NCI-H2196 treated with DMSO at 0.1 percent for 48 hours (cell line): ENCODE data around the gene FCRLB.
"Not testable (repeated sequence)": the region's sequence is repeated elsewhere in the genome, so short reads cannot be mapped to it uniquely, and the experiment has no call there.

ENCODE experiments used
- DNase-seq: peaks from one replicate; lab custom pipeline; 2025; ENCODE audit not compliant: unreplicated experiment; lab: John Stamatoyannopoulos, UW

Gene FCRLB

DNA sequence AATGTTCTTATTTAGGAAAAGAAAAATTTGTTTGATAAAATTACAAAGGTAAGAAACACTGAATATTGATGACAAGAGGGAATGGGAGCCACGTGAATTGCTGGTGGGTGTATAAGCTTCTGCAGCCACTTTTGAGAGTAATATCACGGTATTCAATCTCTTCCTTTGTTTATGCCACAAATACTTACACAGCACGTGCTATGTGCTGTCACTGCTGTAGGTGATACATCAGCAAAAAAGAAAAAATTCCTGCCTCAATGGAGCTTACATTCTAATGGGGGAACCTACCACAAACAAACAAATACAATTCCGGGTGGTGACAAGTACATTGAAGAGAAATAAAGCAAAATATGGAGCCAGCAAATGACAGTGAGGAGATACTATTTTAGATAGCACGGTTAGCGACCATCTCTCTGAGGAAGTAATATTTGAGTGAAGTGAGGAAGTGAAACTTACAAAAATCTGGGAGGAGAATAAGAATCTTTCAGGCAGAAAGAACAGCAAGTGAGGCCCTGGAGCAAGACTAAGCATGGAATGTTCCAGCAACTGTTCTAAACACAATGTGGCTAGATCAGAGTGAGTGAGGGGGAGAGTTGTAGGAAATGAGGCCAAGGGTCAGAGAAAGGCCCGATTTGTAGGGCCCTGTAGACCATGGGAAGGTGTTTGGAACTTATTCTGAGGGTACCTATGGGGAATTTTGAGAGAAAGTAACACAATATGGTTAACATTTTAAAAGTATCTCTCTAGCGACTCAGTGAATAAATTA lies 2.6 kb upstream of the FCRLB start:
- no peak for DNase-seq

GRCh38 chr1:161719325-161719611 lies 2.1 kb upstream of the FCRLB start:
- no peak for DNase-seq

DNA sequence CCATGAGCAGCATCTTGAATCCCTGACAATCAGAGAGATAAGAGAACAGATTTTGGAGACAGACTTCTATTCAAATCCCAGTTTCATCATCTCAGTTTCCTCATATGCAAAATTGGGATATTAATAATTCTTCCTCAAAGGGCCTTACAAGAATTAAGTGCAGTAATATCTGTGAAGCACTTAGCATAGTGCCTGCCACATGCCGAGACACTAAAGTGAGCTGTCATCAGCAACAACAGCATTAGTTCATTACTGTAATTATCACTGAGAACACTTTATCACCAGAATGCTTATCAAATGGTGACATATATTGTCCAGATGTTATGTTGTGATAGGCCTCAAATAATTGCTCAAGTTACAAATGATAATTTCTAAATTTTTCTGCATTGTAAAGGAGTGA lies 922 bp upstream of the FCRLB start:
- DNase-seq: no peak

- DNase-seq: no peak
Measured at GRCh38 chr1:161721738-161722343, 497 bp downstream of the FCRLB start.

DNA sequence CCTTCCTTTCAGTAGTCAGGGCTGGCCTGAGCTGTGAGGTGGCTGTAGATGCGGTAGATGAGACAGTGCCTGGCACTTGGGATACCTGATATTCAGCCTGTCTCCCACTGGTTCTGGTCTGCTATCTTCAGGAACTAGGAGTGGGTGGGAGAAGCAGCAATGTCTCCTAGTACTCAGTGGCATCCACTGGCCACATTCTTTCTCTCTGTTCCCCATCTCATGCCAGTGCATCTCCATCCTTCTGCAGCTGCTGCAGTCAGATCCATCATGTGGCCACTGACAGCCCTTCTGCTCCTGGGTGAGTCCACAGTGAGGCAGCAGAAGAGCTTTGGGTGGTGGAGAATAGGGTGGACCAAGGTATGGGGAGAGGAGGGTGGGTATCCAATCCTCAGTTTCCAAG lies 1.1 kb downstream of the FCRLB start:
- no peak for DNase-seq

DNA sequence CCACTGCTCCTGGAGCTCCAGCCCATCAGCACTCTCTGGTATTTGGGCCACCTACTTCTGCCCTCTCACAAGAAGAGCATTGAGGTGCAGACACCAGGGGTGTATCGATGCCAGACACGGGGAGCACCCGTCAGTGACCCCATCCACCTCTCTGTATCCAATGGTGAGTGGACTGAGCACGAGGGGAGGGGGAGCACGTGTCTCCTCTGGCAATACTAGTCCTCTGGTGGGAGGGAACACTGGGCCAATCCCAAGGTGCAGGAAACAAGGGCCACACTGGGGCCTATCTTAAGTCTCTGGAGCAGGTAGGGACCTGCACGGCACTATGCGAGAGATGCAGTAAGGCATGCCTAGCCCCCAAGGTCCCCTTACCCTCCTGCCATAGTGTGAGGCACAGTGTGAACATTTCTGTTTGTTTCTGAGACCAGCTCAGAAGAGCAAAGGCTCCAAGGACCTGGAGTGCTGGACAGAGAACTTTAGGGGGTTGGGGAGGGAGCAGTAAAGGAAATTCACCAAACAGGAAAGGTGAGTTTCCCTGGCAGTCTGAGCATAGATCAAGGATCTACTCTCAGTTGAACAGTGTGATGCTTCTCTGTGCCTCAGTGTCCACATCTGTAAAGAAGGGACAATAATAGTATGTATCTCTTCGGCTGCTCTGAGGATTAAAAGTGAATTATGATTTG lies 2.3 kb downstream of the FCRLB start:
- no peak for DNase-seq

- not testable (repeated sequence) for DNase-seq
Measured at GRCh38 chr1:161725258-161725907, 4.0 kb downstream of the FCRLB start.

DNA sequence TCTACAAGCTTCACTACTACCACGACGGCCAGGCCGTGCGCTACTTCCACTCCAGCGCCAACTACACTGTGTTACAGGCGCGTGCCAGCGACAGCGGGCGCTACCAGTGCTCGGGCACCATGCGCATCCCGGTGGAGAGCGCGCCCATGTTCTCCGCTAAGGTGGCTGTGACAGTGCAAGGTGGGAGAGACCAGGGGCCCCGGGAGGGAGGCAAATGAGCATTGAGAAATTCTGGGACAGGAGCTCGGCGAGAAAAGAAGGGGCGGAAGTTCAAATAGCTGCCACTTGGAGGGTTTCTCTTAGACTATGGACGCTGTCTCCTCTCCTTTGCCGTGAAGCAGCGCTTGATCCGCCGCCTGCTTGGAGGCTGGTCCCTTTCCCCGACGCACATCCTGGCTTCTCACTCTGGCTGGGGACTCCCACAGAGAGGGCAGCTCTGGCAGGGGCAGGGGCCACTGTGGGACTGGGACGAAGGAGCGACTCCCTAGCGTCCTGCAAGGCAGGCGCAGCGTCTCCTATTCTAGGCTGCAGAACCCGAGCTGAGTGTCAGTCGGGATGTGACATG lies 4.6 kb downstream of the FCRLB start:
- no peak for DNase-seq

DNA sequence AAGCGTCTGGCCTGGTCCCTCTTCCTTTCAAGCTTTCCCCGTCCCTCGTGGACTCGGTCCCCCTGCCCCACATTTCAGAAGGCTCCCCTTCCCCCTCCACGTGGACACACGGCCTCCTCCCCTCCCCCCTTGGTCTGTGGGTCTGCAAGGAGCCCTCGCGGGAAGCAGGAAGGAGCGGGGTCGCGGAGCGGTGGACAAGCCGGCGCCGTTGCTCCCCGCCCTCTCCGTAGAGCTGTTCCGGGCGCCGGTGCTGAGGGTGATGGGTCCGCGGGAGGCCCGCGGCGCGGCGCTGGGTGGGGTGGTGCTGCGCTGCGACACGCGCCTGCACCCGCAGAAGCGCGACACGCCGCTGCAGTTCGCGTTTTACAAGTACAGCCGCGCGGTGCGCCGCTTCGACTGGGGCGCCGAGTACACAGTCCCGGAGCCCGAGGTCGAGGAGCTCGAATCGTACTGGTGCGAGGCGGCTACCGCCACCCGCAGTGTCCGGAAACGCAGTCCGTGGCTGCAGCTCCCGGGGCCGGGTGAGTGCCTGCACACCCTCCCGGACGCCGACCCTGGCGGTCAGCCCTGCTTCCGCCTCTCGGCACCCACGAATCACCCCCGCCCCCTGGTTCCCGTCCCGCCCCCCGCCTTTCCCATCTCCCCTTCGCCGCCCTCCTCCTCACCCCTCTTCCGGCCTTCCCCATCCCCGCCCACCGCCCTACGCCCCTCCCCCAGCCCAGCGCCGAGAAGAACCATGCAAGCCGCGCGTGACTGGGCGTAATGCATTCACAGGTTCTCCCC lies 5.3 kb downstream of the FCRLB start:
- peak; percentile 29 for DNase-seq

GRCh38 chr1:161727256-161727924 lies 6.0 kb downstream of the FCRLB start:
- DNase-seq: no peak

GRCh38 chr1:161728376-161729226 lies 7.3 kb downstream of the FCRLB start:
- DNase-seq: no peak

DNA sequence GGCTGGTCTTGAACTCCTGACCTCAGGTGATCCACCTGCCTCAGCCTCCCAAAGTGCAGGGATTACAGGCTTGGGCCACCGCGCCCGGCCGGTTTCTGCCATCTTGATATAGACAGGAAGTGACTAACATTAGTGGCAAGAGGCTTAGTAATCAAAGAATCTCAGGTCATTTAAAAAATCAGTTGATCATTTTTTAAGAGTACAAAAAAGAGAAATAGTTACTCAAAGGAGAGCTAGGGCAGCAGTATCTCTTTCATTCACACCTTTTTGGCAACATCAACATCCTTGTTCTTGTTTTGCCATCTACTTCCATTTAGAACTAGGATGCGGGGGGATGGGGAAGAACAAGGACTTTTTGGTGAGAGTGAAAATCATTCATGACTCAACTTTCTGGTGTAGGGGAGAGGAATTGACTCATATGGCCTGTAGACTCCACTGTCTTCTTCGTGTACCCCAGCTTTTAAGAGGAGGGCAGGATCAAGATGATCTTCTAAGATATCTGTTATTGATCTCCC lies 8.8 kb downstream of the FCRLB start:
- no peak for DNase-seq

DNA sequence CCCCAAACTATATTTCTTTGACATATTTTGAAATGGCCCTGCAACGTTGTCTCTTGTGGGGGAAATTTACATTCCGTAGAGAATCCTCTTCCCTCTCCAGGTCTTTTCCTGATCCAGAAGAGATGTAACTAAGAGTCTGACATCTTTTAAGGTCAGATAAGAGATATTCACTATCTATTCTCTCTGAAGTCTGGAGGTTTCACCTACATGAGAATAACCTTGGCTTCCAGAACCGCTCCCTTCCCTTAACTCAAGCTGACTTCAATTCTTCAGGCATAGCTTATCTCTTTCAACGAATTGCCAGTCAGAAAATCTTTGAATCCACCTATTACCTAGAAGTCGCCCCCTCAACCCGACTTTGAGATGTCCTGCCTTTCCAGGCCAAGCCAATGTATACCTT lies 9.9 kb downstream of the FCRLB start:
- no peak for DNase-seq

DNA sequence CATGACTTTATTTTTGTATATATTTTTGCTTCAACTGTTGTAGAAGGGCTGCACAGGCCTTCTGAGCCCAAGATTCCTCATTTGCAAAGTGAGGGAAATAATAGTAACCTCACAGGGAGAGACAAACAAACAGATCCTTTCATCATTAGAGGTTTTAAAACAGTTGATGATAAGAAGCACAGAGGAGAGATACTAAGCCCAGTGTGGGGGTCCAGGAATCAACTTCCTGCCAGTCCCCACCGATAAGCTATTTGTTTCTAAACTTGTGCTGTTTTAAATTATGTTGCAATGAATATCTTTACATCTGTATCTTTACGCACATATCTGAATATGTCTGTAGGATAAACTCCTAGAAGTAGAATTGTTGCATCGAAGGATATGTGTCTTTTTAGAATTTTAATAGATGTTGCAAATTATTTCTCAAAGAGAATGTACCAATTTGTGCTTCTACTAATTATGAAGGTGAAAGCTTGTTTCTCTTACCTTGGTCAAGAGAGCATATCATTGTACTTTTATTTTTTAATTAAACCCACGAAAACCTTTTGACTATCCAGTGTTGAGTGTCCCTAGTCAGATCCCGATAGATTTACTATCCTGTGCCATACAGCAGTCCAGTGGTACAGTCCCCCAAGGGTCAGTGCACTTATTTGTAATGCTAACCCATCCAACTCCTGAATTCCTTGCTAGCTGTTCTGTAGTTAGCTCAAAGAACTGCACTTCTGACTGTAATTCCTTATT lies 10.8 kb downstream of the FCRLB start:
- no peak for DNase-seq

GRCh38 chr1:161733526-161733925 lies 12.2 kb downstream of the FCRLB start:
- no peak for DNase-seq

DNA sequence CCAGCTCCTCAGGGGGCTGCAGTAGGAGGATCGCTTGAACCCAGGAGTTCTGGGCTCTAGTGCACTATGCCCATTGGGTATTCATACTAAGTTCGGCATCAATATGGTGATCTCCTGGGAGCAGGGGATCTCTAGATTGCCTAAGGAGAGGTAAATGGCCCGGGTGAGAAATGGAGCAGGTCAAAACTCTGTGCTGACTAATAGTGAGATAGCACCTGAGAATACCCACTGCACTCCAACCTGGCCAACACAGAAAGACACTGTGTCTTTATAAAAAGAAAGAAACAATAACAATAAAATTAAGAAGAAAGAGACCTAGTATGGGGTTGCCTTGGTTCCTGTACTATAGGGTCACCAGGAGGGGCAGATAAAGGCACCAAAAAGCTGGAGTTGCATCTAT lies 14.5 kb downstream of the FCRLB start:
- no peak for DNase-seq

DNA sequence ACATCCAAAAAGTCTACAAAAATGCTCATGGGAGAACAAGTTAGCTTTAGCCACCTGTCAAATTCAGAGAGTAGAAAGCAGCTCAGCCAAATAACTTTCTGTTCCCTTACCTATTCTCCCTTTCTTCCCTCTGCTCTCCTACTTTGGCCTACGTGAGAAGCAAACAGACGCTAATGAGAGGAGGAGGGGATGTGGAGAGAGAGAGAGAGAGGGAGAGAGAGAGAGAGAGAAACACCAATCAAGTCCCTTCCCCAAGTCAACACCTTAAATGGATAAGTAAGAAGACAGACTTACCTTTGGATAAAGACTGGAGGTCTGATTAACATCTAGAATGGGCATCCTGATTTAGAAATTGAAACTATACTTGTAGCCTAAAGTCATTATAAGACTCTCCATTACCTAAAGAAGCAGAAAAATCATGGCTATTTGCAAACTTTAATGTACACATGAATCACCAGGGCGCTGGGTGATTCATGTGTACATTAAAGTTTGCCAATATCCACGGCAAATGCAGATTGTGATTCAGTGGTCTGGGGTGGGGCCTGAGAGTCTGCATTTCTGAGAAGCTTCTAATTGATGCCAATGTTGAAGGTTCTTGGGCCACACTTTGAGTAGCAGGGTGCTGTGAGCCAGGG lies 15.1 kb downstream of the FCRLB start:
- no peak for DNase-seq

DNA sequence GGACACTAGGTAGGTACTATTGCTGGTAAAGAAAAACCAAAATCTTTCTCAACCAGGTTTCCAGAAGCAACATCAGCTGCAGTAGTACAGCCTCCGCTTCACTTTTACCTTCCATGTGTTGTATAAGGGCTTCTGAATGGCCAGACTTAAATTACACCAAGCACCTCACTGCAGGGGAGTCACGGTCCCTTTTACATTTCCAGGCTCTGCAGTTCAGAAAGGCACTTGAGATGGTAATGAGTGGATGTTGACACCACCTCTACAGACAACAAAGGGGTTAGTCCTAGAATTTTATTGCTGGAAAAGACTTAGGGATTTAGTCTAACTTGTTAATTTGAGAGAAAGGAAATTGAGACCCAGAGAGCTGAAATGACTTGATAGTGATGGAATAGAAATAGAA lies 16.3 kb downstream of the FCRLB start:
- DNase-seq: no peak
